ENCODE results near the gene C1orf74.

Gene C1orf74

GRCh38 chr1:209784265-209785169, at the start of gene C1orf74:
C1orf74 (minus strand) TSS chr1:209784559; CDS start chr1:209783634, 925 bp downstream.
- DNase-seq, result peak; percentile 98

GRCh38 chr1:209831615-209832014, 47.3 kb upstream of the C1orf74 start:
- no peak for DNase-seq

DNA sequence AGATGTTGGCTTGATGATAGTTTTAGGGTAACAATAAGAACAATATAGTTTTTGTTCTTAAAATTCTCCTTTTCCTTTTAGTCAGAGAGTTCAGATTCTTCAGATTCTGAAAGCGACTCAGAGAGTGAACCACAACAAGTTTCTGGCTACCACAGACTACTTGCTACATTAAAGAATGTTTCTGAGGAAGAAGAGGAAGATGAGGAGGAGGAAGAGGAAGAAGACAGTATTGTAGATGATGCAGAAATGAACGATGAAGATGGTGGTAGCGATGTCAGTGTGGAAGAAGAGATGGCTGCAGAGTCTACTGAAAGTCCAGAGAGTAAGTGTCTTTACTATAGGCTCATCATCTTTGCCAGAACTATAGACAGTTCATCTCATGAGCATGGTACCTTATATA, 46.4 kb upstream of the C1orf74 start:
- no peak for DNase-seq

DNA sequence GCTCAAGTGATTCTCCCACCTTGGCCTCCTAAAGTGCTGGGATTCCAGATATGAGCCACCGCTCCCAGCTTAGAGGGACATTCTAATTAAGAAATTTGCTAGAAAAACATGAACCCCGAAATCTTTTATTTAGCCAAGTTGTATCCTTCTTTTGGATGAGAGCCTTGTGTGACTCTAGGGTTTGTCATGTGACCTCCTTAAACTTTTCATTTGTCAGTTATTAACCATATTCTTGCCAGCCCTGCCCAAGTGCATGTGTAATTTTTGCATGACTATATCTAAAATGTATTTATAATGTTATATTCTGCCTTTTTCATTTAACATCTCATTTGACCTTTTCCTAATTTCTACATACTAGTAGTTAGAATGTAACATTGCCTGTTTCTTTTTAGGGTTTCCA, 45.4 kb upstream of the C1orf74 start:
- DNase-seq, result no peak

DNA sequence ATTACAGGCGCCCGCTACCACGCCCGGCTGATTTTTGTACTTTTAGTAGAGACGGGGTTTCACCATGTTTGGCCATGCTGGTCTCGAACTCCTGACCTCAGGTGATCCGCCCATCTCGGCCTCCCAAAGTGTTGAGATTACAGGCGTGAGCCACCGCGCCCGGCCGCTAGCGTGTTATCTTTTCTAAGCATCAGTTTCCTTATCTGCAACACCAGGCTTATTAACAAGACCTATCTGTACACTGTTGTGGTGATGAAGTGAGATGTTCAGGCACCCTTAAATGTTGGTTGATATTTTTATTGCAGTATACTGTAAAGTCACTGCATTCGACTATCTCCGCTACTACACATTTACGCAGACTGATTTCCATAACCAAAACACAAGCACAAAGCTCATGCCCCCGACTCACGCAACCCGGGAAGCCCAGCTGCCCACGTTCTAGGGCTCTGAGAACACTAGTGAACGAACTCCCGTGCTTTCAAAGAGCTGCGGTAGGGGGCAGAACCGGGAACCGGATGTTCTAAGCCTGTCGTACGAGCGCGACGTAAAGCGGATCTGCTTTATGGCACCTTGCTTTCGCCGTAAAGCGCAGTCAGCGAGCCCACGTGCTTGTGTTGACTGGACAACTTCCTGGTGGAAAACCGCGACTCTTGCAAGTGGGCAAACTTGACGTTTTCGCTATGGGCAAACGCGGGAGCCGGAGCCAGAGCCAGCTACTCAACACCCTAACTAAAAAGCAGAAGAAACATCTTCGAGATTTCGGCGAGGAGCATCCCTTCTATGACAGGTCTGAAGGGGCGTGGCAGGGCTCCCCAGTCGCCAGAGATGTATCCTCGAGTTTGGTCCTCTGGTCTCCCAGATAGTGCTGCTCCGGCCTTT, 43.3 kb upstream of the C1orf74 start, which contains the start of gene UTP25:
TSS of gene UTP25 (plus strand) at position 589 of the 879 bp plus-strand sequence. CDS start at position 681, 92 bp downstream.
- DNase-seq, result peak; percentile 85

DNA sequence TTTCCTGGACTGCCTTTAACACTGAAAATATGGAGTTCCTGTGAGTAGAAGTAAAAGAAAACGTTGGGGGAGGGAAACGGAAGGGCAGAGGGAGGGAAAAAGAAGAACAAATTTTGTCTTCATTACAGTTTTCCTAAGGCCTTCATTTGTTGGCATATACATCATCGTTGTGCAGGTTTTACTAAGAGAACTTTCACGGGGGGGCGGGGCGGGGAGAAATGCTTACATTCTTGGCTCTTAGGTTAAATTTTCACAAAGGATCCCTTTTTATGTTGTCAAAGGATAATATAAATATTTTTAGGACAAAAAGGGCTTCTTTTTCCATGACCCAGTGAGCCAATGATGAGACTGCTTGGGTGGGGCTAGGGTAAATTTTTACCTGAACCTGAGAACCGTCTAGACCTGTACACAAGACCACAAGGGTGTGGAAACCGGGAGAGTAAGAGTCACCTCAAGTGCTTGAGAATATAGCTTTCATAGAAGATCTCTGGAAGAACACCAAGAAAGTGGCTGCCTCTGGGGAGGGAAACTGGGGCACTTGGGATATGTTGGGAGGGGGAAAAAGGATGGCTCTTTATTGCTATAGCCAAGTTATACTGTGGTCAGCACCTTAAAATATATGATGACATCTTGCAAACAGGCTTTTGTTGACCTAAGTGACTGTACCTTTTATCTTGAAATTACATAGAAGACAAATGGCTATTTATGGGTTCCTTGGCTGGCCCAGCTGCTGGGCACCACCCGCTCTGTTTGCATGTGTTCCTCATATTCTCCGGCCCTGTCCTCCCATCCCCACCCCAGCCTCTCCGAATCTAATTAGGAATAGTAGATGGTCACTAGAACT, 41.5 kb upstream of the C1orf74 start:
- DNase-seq, result no peak

- no peak for DNase-seq
Observed at GRCh38 chr1:209823143-209824041, 39.0 kb upstream of the C1orf74 start.

GRCh38 chr1:209822706-209823105, 38.3 kb upstream of the C1orf74 start:
- no peak for DNase-seq

GRCh38 chr1:209820986-209821385, 36.6 kb upstream of the C1orf74 start:
- DNase-seq, result no peak

DNA sequence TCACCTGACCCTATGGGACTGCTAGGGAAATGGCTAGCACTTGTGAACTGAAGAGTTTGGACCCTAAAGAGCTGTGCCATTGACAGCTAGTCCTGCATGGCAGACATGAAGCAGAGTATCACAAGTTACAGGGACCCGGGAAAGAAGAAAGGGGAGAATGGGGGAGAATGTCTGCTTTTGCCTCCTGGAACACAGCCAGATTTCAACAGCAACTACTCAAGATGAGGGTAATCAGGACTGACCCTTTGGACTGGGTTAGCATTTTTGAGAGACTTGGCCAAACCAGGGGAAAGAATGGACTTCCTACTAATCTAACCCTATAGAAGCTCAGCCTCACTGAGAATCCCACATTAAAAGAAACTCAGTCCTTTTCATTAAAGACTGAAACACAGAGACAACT, 34.7 kb upstream of the C1orf74 start:
- no peak for DNase-seq

DNA sequence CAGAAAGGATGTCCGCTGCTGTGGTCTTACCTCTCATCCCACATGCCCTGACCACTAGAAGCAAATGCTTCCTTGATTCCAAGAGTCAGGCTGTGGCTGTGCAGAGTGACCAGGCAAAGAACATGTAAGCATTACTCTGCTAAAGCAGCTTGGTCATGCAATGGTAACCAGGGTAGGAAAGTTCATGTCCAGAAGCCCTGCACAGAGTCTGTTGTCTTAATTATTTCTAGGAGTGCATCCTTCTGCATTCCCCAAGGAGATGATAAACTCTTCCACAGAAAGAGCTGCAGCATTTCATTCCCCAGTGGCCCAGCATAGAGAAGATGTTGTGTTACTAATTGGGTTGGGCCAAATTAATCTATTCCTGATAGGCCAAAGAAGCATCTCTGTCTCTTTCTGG, 33.3 kb upstream of the C1orf74 start:
- no peak for DNase-seq

DNA sequence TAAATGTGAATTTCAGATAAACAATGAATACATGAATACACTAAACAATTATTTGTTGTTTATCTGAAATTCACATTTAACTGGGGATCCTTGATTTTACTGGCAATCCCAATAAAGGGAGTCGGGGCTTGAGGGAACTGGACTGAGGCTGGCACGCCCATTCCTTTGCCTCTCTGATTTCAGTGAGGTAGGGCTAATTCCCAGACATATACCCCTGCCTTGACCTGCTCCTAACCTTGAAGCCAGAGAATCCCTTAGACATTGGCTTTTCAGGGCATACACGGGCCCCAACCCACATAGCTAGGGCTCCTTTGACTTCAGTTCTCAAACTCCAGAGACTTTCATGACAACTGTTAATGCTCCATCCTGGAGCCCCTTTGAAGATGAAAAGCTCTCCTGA, 32.6 kb upstream of the C1orf74 start:
- DNase-seq, result no peak

DNA sequence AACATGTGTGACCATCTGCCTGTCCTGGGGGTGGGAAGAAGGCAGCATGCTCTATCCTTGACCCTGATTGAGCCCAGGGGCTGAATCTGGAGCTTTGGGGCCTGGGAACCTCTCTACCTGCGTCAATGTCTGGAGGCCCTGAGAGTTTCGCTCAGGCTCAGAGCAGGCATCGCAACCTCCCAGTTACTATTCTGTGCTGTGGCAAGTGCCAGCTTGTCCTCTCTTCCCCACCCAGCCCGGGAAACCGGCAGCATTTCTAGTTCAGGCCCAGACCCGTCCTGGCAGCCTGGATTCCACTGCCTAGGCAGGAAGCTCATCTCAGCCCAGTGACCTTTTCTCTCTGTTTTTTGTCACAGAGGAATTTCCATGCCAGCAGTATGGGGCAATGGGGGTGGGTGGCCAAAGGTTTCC, 31.6 kb upstream of the C1orf74 start:
- no peak for DNase-seq

- no peak for DNase-seq
Observed at GRCh38 chr1:209815490-209815889, 31.1 kb upstream of the C1orf74 start.

- DNase-seq, result no peak
Observed at GRCh38 chr1:209813902-209814301, 29.5 kb upstream of the C1orf74 start.

GRCh38 chr1:209810783-209811182, 26.4 kb upstream of the C1orf74 start:
- DNase-seq, result no peak

GRCh38 chr1:209809611-209810010, 25.3 kb upstream of the C1orf74 start:
- DNase-seq, result no peak

DNA sequence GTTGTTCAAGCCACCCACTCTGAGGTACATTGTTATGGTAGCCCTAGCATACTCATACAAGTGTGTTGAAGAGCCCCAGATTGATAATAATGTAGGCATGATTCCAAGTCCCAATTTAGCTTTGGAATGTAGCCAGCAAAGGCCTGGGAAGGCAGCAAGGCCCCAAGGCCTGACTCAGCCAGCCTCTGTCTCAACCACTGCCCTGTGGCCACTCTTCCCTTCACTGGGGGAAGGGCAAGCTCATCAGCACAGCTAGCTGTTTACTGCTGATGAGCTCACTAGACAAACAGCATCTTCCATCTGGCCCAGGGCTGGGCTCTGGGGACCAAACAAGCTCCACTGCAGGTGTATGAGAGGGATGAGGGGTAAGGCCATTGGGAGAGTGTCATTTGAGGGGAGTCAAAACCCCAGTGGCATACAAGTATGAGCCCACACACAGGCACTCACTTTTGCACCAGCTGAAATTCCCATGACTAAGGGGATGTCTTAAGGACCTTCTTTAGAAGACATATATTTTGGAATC, 23.8 kb upstream of the C1orf74 start:
- DNase-seq, result no peak

DNA sequence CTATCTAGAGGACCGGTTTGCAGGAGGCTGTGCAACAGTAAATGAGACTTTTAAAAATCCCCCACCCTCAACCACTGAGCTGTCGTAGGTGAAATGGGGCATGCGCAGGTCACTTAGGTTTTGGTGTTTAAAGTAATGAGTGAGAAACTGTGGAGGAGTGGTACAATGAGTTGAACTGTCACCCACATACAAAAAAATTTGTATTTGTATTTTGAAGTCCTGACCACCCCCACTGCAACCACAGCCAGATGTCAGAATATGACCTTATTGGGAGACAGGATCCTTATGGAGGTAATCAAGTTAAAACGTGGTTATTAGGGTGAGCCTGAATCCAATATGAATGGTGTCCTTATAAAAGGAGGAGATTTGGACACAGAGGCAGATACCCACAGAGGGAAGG, 23.1 kb upstream of the C1orf74 start:
- DNase-seq, result no peak

GRCh38 chr1:209805875-209806760, 21.8 kb upstream of the C1orf74 start, which contains the start of gene IRF6:
IRF6 (minus strand) TSS chr1:209806142; CDS start chr1:209801413, 4,729 bp downstream.
- DNase-seq, result peak; percentile 14

Measured in NK-92 treated with Interleukin-12 subunit alpha and Interleukin-12 subunit beta, amount 100 ng/mL, for 24 hours (cell line).